Type B pancreatic cell (in vitro differentiated cells): ENCODE data around the gene WNT9A. TPM values are rescaled to one million over a fixed set of nuclear protein-coding genes. Genes with fewer than 3 reads are reported as not detected.

ENCODE experiments used
- DNase-seq: peaks from one replicate; pipeline ENCODE4 v3.0.0; 2021; ENCODE audit warnings: mixed read lengths; ENCODE audit not compliant: unreplicated experiment; ENCODE audit errors: extremely low spot score
- H3K27ac Mint-ChIP-seq: 2 replicates; pipeline ENCODE4 v1.8.0; 2021; ENCODE audit warnings: mild to moderate bottlenecking, mixed read lengths
- H3K27me3 Mint-ChIP-seq: 2 replicates; pipeline ENCODE4 v1.8.0; 2021; ENCODE audit warnings: mixed read lengths
- H3K36me3 Mint-ChIP-seq: 2 replicates; pipeline ENCODE4 v1.8.0; 2021; ENCODE audit warnings: mixed read lengths
- H3K4me1 Mint-ChIP-seq: one replicate; pipeline ENCODE4 v1.8.0; 2021; ENCODE audit warnings: mixed read lengths; ENCODE audit not compliant: unreplicated experiment
- H3K4me3 Mint-ChIP-seq: 2 replicates; pipeline ENCODE4 v1.8.0; 2021; ENCODE audit warnings: mild to moderate bottlenecking, mixed read lengths
- H3K9me3 Mint-ChIP-seq: 2 replicates; pipeline ENCODE4 v1.8.0; 2021; ENCODE audit warnings: mixed read lengths
- CTCF ChIP-seq: fragments of 200-600 bp; sonication (generic); conservative IDR thresholded peaks from 2 replicates; pipeline ENCODE4 v1.5.0; 2021; ENCODE audit warnings: antibody characterized with exemption, mild to moderate bottlenecking
- total RNA-seq: library from RNA; stranded (reverse); gene quantifications from 2 replicates; pipeline ENCODE4 v1.2.1, GENCODE V29; 2021; ENCODE audit warnings: low replicate concordance

Gene WNT9A
- total RNA-seq, 1 donor from 2014 or later: 4.3 TPM

- Mint-ChIP-seq H3K9me3 (no peaks in the 10 kb centered on the region), H3K27me3 (no peaks in the 10 kb centered on the region), H3K36me3 (no peaks in the 10 kb centered on the region), H3K27ac (no peak overlapping the region), H3K4me3 (no peak overlapping the region), H3K4me1 (peaks cover 6% of the 10 kb centered on the region)
- no peak for DNase-seq
- TF ChIP-seq CTCF: no peak
These were observed 20.5 kb downstream of the WNT9A start for GRCh38 chr1:227926896-227927885.

- DNase-seq: no peak
- no peak for TF ChIP-seq CTCF
- no peak overlapping the region for H3K4me3 Mint-ChIP-seq
- H3K36me3 Mint-ChIP-seq: no peaks in the 10 kb centered on the region
- peaks cover 6% of the 10 kb centered on the region for H3K4me1 Mint-ChIP-seq
- no peak overlapping the region for H3K27ac Mint-ChIP-seq
- H3K27me3 Mint-ChIP-seq: no peaks in the 10 kb centered on the region
- H3K9me3 Mint-ChIP-seq: no peaks in the 10 kb centered on the region
These were observed 21.4 kb downstream of the WNT9A start for GRCh38 chr1:227926216-227926791.

GRCh38 chr1:227925582-227926198 is 22.0 kb downstream of the WNT9A start:
- Mint-ChIP-seq H3K27ac (no peak overlapping the region), H3K9me3 (no peaks in the 10 kb centered on the region), H3K27me3 (no peaks in the 10 kb centered on the region), H3K4me1 (peaks cover 6% of the 10 kb centered on the region), H3K36me3 (no peaks in the 10 kb centered on the region), H3K4me3 (no peak overlapping the region)
- DNase-seq: no peak
- no peak for TF ChIP-seq CTCF

- no peaks in the 10 kb centered on the region for H3K36me3 Mint-ChIP-seq
- peaks cover 6% of the 10 kb centered on the region for H3K4me1 Mint-ChIP-seq
- H3K27ac Mint-ChIP-seq: no peak overlapping the region
- H3K4me3 Mint-ChIP-seq: no peak overlapping the region
- no peaks in the 10 kb centered on the region for H3K9me3 Mint-ChIP-seq
- no peak for DNase-seq
- H3K27me3 Mint-ChIP-seq: no peaks in the 10 kb centered on the region
- TF ChIP-seq CTCF: no peak
These were observed 22.7 kb downstream of the WNT9A start for GRCh38 chr1:227924833-227925574.

GRCh38 chr1:227924168-227924832 is 23.4 kb downstream of the WNT9A start:
- H3K4me3 Mint-ChIP-seq: no peak overlapping the region
- DNase-seq: no peak
- H3K4me1 Mint-ChIP-seq: peaks cover 12% of the 10 kb centered on the region
- no peaks in the 10 kb centered on the region for H3K9me3 Mint-ChIP-seq
- no peaks in the 10 kb centered on the region for H3K27me3 Mint-ChIP-seq
- no peak overlapping the region for H3K27ac Mint-ChIP-seq
- no peaks in the 10 kb centered on the region for H3K36me3 Mint-ChIP-seq
- no peak for TF ChIP-seq CTCF
